Measurements from ENCODE around the gene LIN7B.
"Not testable (repeated sequence)": the region's sequence is repeated elsewhere in the genome, so short reads cannot be mapped to it uniquely, and the experiment has no call there.

Gene LIN7B

DNA sequence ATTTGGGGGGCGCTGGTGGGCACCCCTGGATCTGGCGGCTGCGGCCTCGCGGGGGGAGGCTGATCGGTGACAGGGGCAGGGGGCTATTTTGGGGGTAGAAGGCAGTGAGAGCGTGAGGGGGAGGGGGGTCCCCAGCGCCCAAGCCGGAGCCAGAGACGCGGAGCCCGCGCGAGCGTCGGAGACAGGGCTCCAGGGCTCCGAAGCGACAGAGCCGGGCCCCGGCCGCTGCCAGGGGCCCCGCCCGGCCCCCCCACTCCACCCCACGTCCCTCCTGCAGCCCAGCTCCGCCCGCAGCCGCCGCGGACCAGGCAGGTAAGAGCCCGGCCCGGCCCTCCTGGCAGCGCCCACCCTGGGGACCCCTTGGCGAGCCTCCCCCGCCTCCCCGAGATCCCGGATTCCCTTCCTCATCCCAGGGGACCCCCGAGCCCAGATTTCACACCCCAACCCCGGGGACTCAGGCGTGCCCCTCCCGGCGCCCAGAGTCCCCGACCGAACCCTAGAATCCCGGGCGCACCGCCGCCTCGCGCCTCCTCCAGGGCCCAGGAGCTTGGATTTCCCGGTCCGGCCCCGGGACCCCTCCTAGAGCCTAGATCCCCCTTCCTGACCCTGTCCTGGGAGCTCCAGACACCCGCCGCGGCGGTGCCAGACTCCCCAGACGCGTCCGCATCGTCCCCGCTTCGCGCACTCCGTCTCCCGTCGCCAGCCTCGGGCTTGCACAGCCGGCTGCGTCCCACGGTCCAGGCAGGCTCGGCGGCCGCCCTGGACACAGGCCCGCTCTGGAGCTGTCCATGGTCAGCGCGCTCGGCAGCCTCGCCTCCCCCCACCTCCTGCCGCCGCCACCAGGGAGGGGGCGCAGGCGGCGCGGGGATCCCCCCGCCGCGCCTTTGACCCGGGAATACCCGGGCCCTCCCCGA, 5.5 kb downstream of the LIN7B start, which contains the start of gene PPFIA3:
PPFIA3 (plus strand) TSS at position 134 of the 914 bp plus-strand sequence. CDS start 8,330 bp downstream, outside the sequence.
- peak; percentile 26 for DNase-seq

DNA sequence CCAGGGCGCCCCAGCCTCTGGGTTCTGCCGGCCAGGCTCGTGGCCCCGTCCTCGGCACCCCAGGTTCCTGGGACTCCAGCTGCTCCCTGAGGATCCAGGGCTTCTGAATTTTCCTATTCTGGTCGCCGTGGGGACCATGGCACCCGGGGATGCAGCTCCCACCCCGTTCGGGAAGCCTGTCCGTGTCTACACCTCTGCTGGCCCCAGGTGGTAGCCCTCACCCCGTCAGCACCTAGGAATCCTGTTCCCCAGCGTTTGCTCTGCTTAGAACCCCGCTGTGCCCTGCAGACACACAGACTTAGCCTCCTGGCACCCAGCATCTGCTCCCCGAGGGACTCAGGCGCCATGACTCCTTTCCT, 6.1 kb downstream of the LIN7B start:
- DNase-seq, result no peak

DNA sequence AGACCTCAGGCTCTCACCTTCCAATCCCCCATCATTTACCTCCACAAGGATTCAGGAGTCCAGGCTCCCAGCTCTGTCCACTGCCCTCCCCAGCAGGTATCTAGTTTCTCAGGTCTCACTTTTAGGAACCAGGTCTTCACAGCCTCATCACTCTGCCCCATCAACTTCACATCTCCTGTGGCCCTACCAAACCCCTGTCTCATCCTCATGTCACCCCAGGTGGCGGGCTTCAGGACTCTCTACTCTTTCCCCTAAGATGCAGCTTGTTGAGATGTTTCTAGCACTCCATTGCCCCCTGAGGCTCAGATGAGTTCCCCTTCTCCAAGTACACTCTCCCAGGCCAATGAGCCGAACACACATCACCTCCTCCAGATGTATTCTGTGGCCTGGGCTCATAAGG, 6.7 kb downstream of the LIN7B start:
- no peak for DNase-seq

DNA sequence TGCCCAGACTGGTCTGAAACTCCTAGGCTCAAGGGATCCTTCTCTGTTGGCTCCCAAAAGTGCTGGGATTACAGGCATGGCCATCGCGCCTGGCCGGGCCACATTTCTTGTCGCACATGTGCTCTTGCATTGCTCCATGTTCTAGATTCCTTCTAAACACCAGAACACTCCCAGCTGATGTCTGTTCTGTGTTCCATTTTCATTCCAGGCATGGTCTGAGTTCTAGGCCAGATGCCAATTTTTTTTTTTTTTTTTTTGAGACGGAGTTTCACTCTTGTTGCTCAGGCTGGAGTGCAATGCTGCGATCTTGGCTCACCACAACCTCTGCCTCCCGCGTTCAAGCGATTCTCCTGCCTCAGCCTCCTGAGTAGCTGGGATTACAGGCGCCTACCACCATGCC, 7.7 kb downstream of the LIN7B start:
- not testable (repeated sequence) for DNase-seq

DNA sequence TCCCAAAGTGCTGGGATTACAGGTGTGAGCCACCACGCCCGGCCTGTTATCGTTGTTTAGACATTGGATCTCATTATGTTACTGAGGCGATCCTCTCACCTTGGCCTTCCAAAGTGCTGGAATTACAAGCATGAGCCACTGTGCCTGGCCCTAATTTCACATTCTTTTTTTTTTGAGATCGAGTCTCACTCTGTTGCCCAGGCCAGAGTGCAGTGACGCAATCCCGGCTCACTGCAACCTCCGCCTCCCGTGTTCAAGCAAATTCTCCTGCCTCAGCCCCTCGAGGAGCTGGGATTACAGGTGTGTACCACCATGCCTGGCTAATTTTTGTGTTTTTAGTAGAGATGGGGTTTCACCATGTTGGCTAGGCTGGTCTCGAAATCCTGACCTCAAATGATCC, 9.1 kb downstream of the LIN7B start:
- DNase-seq, result not testable (repeated sequence)

DNA sequence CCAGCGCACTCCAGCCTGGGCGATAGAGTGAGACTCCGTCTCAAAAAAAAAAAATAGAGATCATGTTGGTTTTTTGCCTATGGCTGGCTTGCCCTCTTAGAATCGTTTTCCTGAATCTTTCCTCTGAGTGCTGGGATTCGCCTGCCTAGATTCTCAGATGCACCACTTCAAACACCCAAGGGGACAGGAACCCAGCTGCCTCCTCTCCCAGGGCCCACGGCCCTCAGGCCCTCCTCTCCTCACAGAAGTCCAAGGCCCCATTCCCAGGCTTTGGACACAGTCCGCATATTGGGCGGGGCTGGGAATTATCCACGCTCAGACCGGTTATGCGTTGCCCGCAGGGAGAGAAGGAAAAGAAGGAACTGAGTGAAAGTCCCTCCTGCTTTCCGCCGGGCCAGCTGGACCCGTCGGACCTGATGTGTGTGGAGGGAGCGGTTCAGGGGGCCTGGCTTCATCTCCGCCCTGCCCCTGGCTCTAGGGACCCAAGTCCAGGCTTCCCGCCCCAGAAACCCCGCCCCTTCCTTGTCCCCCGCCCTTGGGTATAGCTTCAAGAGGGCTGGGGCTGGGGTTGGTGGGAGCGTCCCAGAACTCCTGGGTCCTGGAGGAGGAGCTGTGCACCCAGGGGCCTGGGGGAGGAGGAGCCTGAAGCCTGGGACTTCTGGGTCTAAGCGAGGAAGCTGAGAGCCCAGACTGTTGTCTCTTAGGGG, 11.0 kb downstream of the LIN7B start:
- no peak for DNase-seq

DNA sequence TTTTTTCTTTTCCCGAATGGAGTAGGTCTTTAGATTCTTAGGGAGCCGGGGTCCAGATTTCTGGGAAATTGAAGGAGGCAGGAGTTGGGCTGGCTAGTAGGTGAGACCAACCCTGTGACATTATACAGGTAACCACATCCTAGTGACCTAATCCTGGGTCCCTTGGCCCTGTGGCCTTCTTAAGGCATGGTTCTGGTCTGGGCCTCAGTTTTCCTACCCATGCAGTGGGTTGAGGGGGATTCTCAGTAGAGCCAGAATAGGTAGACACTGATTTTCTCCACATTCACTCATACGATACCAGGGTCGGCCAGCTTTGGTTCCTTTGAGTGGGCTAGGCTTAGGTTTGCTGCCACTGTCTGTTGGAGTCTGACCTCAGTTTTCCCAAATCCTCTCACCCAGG, 12.4 kb downstream of the LIN7B start:
- no peak for DNase-seq

DNA sequence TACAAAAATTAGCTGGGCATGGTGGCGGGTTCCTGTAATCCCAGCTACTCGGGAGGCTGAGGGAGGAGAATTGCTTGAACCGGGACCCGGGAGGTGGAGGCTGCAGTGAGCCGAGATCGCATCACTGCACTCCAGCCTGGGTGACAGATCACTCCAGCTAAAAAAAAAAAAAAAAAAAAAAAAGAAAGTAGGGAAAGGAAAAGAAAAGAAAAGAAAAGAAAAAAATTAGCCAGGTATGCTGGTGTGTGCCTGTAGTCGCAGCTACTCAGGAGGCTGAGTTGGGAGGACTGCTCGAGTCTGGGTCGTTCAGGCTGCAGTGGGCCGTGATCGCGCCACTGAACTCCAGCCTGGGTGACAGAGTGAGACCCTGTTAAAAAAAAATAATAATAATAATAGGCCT, 13.1 kb downstream of the LIN7B start:
- not testable (repeated sequence) for DNase-seq

DNA sequence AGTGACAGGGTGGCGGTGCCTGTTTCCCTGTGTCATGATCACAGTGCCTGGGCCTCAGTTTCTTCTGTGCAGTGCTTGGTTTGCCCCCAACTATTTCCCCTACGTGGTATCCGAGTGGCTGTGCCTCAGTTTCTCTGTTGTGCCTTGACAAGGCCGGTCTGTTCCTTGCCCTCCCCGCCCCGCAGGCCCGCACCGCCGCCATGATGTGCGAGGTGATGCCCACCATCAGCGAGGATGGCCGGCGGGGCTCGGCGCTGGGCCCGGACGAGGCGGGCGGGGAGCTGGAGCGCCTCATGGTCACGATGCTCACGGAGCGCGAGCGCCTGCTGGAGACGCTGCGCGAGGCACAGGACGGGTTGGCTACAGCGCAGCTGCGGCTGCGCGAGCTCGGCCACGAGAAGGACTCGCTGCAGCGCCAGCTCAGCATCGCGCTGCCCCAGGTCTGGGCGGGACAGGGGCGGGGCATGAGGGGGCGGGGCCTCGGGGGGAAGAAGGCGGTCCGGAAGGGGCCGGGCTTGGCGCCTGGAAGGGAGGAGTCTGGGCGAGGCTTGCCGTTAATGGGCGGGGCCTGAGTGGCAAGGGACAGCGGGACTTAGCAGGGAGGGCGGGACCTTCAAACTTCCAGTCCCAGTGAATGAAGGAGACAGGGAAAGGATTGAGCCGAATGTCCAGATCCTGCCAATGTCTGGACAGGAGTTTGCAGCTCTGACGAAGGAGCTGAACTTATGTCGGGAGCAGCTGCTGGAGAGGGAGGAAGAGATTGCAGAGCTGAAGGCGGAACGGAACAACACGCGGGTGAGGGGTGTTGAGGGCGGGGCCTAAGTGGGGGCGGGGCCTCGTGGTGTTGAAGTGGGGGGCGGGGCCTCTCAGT, 13.7 kb downstream of the LIN7B start:
- peak; percentile 96 for DNase-seq

DNA sequence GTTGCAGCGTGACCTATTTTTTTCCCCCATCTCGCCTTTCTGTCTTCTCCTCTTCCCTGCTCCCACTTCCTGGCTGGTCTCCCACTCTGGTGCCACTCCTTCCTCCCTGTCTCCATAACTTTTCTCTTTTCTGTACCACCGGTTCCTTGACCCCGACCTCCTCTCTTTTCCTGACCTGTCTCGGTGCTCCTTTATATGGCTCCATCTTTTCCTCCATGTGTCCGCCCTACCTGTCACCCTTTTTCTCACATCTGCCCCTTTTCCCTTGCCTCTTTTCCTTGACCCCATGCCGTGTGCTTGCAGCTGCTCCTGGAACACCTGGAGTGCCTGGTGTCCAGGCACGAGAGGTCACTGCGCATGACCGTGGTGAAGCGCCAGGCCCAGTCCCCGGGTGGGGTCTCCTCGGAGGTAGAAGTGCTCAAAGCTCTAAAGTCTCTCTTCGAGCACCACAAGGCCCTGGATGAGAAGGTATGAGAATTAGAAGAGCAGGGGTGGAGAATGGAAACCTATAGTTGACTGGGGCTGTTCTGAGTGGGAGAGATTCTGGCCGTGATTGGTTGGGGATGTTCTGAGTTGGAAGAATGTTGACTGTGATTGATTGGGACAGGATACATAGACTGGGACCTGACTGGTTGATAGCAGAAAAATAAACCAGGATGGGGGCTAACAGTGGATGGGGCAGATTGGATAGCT, 14.5 kb downstream of the LIN7B start:
- no peak for DNase-seq

DNA sequence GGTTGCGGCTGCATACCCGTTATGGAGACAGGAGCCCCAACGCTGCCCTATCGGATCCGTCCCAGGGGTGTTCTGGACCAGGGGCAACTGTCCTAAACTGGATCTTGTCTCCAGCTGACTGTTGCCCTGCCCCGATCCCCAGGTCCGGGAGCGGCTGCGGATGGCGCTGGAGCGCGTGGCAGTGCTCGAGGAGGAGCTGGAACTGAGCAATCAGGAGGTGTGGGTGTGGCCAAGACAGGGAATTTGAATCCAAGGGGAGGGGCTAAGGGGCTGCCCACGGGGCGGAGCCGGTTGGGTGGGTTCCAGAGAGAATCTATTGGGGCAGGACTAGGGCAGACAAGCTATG, 15.0 kb downstream of the LIN7B start:
- DNase-seq, result no peak

DNA sequence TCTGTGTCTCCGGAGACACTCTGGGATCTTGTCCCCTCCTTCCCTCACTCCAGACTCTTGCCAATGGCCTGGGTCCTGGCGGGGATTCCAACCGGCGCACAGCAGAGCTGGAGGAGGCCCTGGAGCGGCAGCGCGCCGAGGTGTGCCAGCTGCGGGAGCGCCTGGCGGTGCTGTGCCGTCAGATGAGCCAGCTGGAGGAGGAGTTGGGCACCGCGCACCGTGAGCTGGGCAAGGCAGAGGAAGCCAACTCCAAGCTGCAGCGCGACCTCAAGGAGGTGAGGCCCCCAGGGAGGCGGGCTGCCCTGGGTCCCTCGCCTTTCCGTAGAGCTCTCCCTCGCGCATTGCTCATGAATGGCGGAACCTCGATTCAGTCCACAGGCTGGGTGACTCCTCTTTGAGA, 16.2 kb downstream of the LIN7B start:
- no peak for DNase-seq

DNA sequence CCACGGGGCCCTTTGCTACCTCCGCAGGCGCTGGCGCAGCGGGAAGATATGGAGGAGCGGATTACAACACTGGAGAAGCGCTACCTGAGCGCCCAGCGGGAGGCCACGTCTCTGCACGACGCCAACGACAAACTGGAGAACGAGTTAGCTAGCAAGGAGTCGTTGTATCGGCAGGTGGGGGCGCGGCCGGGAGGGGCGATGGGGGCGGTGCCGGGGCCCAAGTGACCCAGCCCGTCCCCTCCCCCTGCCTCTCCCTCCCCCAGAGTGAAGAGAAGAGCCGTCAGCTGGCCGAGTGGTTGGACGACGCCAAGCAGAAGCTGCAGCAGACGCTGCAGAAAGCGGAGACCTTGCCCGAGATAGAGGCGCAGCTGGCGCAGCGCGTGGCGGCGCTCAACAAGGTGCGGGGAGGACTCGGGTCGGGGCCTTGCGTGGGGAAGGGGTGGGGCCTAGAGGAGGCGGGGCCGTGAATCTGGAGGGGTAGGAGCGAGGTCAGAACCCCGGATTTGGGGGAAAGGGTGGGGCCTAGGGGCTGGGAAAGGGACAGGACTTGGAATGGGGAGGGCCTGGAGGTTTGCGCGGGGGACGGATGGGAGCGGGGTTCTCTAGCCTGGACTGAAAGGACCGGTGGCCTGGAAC, 18.9 kb downstream of the LIN7B start:
- peak; percentile 51 for DNase-seq

DNA sequence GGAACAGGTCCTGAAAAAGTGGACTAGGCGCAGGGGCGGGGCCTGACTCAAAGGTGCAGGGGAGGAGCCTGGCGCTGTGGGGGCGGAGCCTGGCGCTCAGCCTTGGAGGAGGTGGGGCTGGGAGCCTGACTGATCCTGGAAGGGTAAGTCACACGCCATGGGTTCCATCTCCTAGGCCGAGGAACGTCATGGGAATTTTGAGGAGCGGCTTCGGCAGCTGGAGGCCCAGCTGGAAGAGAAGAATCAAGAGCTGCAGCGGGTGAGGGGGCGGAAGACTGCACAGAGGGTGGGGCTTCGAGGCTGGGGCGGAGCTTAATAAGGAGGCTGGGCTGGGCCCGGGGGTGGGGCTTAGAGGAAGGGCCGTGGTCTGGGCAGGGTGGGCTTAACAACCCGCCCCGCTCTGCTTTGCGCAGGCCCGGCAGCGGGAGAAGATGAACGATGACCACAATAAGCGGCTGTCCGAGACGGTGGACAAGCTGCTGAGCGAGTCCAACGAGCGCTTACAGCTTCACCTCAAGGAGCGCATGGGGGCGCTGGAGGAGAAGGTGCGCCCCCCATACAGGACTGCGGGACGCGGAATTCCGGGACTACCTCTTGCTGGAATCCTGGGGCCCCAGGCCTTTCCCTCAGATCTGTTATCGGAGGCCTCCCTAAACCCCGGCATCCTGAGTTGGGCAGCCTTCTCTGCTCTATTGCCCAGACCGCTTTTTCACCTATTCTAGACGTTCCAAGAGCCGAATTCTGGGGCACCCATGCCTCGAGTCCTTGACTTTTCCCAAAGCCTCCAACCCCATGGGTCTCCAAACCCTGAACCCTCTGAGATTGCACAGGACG, 19.7 kb downstream of the LIN7B start:
- peak; percentile 55 for DNase-seq

DNA sequence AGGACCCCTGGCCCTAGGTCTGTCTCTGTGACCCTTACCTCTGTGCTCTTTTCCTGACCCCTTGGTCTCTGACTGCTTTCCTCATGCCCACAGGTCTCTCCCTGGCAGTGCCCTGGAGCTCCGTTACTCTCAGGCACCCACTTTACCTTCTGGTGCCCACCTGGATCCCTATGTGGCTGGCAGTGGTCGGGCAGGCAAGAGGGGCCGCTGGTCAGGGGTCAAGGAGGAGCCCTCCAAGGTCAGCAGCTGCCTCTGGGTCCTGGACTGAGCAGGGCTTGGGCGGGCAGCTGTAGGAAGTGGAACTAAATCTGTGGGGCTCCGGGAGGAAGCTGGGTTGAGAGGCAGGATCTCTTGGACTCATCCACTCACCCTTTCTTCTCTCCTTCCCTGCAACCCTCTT, 21.5 kb downstream of the LIN7B start:
- no peak for DNase-seq

DNA sequence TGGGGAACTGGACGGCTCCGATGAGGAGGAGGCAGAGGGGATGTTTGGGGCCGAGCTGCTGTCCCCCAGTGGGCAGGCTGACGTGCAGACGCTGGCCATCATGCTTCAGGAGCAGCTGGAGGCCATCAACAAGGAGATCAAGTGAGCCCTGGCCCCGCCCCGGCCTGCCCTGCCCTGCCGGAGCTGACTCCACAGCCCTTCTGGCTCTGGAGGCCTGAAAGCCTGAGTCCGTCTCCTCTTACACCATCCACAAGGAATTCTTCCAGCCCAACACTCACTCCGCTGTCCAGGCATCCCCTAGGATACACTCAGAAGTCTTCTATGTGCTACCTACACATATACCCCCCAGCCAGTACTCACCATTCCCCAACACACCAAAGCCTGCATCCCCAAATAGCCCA, 22.6 kb downstream of the LIN7B start:
- DNase-seq, result no peak

DNA sequence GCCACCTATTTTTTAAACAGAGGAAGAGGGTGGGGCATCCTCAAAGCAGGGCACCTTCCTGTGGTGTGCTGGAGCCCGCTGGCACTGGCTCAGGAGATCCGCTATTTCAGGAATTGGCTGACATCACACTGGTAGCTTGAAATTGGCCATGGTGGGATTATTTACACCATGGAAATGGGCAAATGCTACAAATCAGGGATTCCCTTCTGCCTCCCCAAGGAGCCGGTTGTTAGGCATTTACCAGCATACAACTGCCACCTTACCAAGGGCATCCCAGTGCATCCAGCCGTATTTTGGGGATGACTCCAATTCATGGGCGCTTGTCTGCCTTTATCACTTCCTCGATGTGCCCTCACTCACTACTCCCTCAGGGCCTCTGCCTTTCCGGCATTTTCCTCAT, 26.8 kb downstream of the LIN7B start:
- no peak for DNase-seq

DNA sequence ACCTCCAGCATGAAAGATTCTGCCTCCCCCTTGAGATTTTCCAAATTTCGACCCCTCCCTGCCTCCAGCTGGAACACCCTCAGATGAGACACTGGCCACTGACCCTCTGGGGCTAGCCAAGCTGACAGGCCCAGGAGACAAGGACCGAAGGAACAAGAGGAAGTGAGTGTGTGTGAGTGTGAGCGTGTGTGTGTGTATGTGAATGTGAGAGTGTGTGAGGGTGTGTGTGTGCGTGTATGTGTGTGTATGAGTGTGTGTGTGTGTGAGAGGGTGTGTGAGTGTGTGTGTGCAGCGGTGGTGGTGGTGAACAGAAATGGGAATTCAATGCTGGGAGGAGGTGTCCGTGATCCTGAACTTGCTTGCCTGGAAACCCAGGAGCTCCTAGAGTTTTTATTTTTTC, 27.2 kb downstream of the LIN7B start:
- DNase-seq, result no peak

DNA sequence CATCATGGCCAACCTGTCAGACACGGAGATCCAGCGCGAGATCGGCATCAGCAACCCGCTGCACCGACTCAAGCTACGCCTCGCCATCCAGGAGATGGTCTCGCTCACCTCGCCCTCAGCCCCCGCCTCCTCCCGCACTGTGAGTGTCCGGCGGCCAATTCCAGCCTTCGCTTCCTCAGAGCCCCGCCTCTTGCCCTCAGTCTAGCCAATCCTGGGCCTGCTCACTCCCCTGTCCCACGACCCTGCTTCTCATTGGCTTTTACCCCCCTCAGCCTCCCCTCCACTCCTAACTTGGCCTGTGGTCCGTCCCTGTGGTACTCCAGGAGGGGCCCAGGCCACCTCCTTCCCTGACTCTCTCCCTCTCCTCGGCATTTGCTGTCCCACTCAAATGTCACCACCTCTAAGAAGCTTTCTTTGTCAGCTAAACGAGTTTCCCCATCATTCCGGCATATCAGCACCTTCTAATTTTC, 28.7 kb downstream of the LIN7B start:
- DNase-seq, result peak; percentile 66

DNA sequence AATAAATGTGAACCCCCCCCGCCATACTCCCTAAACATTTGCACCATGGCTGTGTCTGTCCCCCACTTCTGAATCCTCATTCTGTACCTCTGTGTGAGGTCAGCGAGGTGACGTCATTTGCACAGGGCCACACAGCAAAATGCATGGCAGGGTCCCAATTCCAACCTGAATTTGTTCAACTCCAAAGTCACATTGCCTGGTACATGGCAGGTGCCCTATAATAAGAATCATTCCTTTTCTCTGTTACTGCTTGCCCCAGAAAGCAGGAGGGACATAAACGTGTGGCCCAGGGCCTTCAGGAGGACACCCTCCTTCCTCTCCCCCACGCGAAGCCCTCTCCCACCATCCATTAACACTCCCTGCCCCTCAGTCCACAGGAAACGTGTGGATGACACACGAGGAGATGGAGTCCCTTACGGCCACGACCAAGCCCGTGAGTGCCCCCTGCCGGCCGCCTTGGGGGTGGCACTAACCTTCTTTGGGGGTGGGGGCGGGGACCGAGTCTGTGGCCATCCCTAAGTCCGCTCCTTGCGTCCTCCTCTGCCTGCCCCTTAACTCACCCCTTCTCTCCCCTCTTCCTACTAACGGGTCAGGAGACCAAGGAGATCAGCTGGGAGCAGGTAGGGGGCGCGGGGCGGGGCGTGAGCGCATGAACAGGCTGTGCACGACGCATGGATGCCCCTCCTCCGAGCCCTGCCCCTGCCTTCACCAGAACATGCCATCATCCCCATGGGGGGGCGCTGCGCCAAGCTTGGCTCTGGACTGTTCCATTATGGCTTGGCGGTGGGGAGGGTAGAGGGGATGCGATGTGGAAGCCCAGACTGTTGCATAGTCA, 31.6 kb downstream of the LIN7B start:
- DNase-seq, result peak; percentile 76

All from CD4-positive, alpha-beta T cell treated with Interleukin-21 for 1 hour (primary cell).